CD4-positive, alpha-beta T cell treated with Interleukin-6 at 100 ng/mL for 8 hours (primary cell): ENCODE data around the gene C3orf22.
"Not testable (repeated sequence)": the region's sequence is repeated elsewhere in the genome, so short reads cannot be mapped to it uniquely, and the experiment has no call there.

ENCODE experiments used
- DNase-seq: peaks from one replicate; pipeline ENCODE4 v3.0.0-alpha.2; 2020; ENCODE audit warnings: mixed read lengths, low spot score

The C3orf22 gene

GRCh38 chr3:126542340-126543241 lies 16.1 kb downstream of the C3orf22 start:
- no peak for DNase-seq

DNA sequence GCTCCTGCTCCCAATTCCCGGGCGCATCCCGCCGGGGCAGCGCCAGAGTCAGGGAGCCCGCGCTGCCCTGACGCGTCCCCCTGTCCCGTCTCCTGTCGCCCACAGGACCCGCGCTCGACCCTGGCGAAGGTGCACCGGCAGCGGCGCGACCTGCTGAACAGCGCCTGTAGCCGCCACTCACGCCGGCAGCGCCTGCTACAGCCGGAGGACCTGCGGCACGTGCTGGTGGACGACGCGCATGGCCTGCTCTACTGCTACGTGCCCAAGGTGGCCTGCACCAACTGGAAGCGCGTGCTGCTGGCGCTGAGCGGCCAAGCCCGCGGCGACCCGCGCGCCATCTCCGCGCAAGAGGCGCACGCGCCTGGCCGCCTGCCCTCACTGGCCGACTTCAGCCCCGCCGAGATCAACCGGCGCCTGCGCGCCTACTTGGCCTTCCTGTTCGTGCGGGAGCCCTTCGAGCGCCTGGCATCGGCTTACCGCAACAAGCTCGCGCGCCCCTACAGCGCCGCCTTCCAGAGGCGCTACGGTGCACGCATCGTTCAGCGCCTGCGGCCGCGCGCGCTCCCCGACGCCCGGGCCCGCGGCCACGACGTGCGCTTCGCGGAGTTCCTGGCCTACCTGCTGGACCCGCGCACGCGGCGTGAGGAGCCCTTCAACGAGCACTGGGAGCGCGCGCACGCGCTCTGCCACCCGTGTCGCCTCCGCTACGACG lies 16.9 kb downstream of the C3orf22 start:
- no peak for DNase-seq

GRCh38 chr3:126540951-126541627 lies 17.6 kb downstream of the C3orf22 start:
- no peak for DNase-seq

- DNase-seq: no peak
These were observed 18.3 kb downstream of the C3orf22 start for GRCh38 chr3:126540342-126540849.

- no peak for DNase-seq
These were observed 19.0 kb downstream of the C3orf22 start for GRCh38 chr3:126539558-126540250.

DNA sequence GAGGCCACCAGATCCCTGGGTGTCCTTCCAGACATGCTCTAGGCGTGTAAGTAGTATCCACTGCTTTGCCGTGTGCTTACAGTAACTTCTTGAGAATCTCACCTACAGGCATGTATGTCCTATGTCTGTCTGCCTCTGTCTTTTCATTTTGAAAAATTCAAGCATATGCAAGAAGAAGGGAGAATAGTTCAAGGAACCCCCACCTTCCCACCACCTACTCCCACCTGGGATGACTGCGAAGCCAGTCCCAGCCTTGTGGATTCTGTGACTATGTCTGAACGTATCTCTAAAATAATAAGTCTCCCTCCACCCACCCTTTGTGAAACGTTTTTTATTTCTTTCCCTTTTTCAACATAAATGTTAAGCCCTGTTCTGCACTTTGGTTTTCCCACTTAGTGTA lies 19.8 kb downstream of the C3orf22 start:
- no peak for DNase-seq

- DNase-seq: no peak
These were observed 20.4 kb downstream of the C3orf22 start for GRCh38 chr3:126538316-126538715.

- DNase-seq: no peak
These were observed 20.9 kb downstream of the C3orf22 start for GRCh38 chr3:126537730-126538281.

GRCh38 chr3:126537116-126537729 lies 21.5 kb downstream of the C3orf22 start:
- no peak for DNase-seq

DNA sequence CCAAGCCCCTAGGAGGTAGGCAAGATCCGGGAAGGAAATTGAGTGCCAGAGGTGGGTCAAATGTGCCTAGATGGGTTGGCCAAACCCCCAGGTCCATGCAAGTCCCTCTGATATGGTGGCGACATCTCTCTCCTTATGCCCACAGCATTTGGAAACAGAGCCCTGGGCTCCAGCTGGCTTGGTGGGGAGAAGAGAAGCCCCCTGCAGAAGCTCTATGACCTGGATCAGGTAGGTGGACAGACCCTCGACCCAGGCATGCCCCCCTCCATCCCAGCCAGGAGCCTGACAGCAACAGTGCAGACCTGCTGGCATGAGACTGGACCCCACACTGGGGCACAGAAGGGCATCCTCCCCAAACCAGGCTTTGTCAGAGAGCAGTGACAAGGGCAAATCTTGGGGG lies 22.6 kb downstream of the C3orf22 start:
- no peak for DNase-seq

DNA sequence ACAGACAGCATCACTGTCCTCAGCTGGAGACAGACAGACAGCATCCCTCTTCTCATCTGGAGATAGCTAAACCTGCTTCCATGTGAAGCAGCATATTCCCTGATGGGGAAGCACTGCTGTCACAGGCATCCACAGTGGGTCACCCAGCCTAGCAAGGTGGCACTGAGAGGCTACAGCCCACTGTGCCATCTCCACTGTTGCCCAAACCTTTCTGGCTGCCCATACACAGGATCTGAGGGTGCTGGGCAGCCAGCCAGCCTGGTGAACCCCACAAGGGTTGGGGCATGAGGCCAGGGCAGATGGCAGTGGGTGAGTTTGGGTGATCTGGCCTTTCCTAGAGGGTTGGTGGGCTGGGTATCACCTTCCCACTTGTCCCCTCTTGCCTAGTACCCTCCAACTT lies 23.1 kb downstream of the C3orf22 start:
- DNase-seq: no peak

GRCh38 chr3:126534716-126535115 lies 24.0 kb downstream of the C3orf22 start:
- not testable (repeated sequence) for DNase-seq

DNA sequence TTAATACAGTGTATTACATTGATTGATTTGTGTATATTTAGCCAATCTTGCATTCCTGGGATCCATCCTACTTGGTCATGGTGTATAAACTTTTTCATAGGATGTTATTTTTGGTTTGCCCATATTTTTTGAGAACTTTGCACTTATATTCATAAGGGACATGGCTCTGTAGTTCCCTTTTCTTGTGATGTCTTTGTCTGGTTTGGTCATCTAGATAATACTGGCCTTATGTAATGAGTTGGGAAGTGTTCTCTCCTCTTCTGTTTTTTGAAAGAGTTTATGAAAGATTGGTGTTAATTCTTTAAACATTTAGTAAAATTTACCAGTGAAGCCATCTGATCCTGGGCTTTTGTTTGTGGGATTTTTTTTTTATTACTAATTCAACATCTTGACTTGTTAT lies 25.2 kb downstream of the C3orf22 start:
- no peak for DNase-seq

DNA sequence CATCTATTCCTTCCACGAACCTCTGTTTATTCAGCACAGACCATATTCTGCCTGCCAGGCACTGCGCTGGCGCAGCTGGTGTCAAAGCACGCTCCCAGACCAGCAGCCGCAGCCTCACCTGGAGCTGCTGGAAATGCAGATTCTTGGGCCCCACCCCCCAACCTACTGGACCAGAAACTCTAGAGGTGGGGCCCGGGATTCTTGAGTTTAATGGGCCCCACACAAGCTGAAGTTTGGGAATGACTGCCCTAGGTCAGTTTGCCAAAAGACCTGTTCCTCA lies 27.7 kb downstream of the C3orf22 start:
- DNase-seq: no peak

- DNase-seq: no peak
These were observed 28.3 kb downstream of the C3orf22 start for GRCh38 chr3:126530171-126531050.

DNA sequence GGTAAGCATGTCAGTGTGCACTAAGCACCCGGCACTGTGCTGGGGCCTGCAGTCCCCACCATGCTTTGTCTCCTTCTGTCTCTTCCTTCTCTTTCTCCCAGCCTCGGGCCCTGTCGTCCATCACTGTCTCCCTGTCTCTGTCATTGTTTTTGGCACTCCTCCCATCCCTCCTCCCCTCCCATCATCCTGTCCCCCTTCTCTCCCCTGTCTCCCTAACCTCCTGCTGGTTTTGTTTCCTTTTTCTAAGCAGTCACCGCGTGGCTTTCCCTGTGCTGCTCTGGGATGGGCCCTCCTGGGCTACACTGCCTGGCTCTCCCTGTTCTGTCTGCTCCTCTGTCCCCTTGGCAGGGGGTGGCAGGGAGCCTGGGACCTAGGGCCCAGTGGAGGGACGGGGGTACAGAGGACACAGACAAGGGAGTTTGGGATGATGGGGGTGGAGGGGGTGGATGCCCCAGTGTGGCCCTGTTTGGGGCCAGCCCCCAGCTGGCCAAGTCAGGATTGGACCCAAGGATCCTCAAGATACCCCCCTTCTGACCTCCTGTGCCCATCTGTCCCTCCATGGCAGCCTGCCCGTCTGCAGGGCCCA lies 29.1 kb downstream of the C3orf22 start:
- DNase-seq: no peak

- no peak for DNase-seq
These were observed 29.8 kb downstream of the C3orf22 start for GRCh38 chr3:126528800-126529541.

- DNase-seq: no peak
These were observed 30.3 kb downstream of the C3orf22 start for GRCh38 chr3:126528419-126528799.
